ENCODE measurements around the gene LAMA5. TPM values are rescaled to one million over a fixed set of nuclear protein-coding genes. Genes with fewer than 3 reads are reported as not detected.

LAMA5 gene
- polyA plus RNA-seq, 1 of the 3 experiments (the other 2 are of a cell fraction), result 27.2 TPM

DNA sequence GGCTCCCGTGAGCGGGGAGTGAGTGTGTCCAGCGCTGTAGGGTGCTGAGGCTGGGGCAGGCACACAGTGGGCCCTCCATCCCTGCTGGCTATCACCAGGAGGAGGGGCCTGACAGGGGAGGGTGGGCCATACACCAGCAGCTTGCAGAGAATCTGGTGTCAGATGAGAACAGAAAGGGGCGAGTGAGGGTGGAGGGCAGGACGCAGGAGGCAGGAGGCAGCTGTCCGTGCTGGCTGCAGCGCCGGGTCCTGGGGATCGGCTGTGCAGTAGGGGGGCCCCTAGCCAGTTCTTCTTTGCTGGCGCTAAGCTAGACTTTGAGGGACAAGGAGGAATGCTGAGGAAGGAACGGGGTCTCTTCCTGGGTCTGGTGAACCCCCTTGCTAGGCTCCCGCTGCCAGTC is 41.5 kb upstream of the LAMA5 start (continued):
- TF ChIP-seq YY1 (IDR thresholded peaks at IDR 0.05; ENCODE audit: low read depth), result no peak
- TF ChIP-seq TEAD4 (IDR thresholded peaks at IDR 0.05; ENCODE audit: borderline replicate concordance, insufficient read depth), result no peak
- TF ChIP-seq, protein P1, sequence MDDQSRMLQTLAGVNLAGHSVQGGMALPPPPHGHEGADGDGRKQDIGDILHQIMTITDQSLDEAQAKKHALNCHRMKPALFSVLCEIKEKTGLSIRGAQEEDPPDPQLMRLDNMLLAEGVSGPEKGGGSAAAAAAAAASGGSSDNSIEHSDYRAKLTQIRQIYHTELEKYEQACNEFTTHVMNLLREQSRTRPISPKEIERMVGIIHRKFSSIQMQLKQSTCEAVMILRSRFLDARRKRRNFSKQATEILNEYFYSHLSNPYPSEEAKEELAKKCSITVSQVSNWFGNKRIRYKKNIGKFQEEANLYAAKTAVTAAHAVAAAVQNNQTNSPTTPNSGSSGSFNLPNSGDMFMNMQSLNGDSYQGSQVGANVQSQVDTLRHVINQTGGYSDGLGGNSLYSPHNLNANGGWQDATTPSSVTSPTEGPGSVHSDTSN (IDR thresholded peaks at IDR 0.05), result no peak
- TF ChIP-seq FOSL2 (IDR thresholded peaks at IDR 0.05; ENCODE audit: borderline replicate concordance, low read depth), result no peak
- no peak for TF ChIP-seq SIN3A (IDR thresholded peaks at IDR 0.05; ENCODE audit: borderline replicate concordance, low read depth, low read length)

DNA sequence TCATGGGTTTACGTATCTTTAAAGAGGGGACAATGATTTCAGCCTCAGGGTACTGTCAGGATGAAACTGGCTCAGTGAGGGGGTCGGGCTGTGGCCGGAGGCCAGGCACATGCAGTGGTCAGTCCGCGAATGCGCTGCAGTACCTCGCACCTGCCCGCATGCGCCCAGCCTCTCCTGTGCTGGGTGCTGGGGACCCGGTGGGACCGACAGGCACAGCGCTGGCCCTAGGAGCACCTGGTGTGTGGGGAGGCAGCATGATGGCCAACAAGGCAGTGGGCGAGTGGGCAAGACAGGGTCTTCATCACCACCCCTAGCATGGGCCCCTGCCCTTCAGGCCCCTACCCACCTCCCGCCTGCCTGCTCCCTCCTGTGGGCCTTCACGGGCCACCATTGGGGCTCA is 40.9 kb upstream of the LAMA5 start:
- Histone ChIP-seq H3K9me2 (no peaks in the 10 kb centered on the region), H3K79me2 (ENCODE audit: insufficient read depth) (peaks cover 10% of the 10 kb centered on the region; the same call in 1 of the 2 replicates), H3K4me2 (no peak overlapping the region), H3K36me3 (replicated peaks in 1 of 2; ENCODE audit: control insufficient read depth in 1 of 2, insufficient read depth in 2 of 2, low read length in 1 of 2) (no peaks in the 10 kb centered on the region), H3K4me1 (ENCODE audit: control insufficient read depth in 1 of 2, insufficient read depth in 2 of 2, low read depth in 1 of 2, low read length in 1 of 2) (peaks cover 0 to 57% of the 10 kb centered on the region in 2 experiments; a peak in 1 of 4 replicates), H2AFZ (ENCODE audit: low read depth) (no peak overlapping the region), H4K20me1 (ENCODE audit: insufficient read depth) (peaks cover 5% of the 10 kb centered on the region; the same call in 1 of the 2 replicates), H3K27ac (ENCODE audit: low read depth in 2 of 2, low read length in 1 of 2) (no peak overlapping the region), H3K9me3 (no peaks in the 10 kb centered on the region), H3K4me3 (ENCODE audit: low read depth in 2 of 2, low read length in 1 of 2) (no peak overlapping the region), H3F3A (replicated peaks; ENCODE audit: insufficient read depth) (no peaks in the 10 kb centered on the region), H3K27me3 (ENCODE audit: insufficient read depth) (no peaks in the 10 kb centered on the region), H3K9ac (no peak overlapping the region)
- CTCF ChIA-PET, result interaction anchor here (0.6 to 4.2 kb wide), 5 partner anchors 87 to 384 kb away, joined by 3 to 65 read pairs (median 22); no protein-coding TSS in a partner anchor
- 92% methylated on average over 2 of the region's 15 CpGs for WGBS (ENCODE audit: low lambda C conversion rate)
- POLR2A ChIA-PET, result no interaction called here
- no peak for DNase-seq
- TF ChIP-seq NRF1 (IDR thresholded peaks at IDR 0.05; ENCODE audit: low read depth, low read length) (no peak), RFX5 (IDR thresholded peaks at IDR 0.05; ENCODE audit: low read length) (no peak), GABPA (IDR thresholded peaks at IDR 0.05; ENCODE audit: low read depth) (no peak), RCOR1 (IDR thresholded peaks at IDR 0.05; ENCODE audit: low read length) (no peak), POLR2AphosphoS5 (IDR thresholded peaks at IDR 0.05; ENCODE audit: low read depth, low read length) (no peak), EP300 (IDR thresholded peaks at IDR 0.05; ENCODE audit: borderline replicate concordance in 1 of 2, low read depth in 1 of 2, low read length in 1 of 2) (no peak), SIN3A (IDR thresholded peaks at IDR 0.05; ENCODE audit: borderline replicate concordance, low read depth, low read length) (no peak), GATA2 (CRISPR knock-in tag; IDR thresholded peaks at IDR 0.05) (no peak), SMC3 (IDR thresholded peaks at IDR 0.05; ENCODE audit: low read depth, low read length) (no peak), MXI1 (IDR thresholded peaks at IDR 0.05; ENCODE audit: low read depth, low read length) (no peak), TAF1 (IDR thresholded peaks at IDR 0.05; ENCODE audit: borderline replicate concordance, low read depth, low read length) (no peak), CHD2 (IDR thresholded peaks at IDR 0.05; ENCODE audit: low read length, partially characterized antibody) (no peak), FOXM1 (IDR thresholded peaks at IDR 0.05; ENCODE audit: low read depth) (no peak)
- TF ChIP-seq, protein P2, sequence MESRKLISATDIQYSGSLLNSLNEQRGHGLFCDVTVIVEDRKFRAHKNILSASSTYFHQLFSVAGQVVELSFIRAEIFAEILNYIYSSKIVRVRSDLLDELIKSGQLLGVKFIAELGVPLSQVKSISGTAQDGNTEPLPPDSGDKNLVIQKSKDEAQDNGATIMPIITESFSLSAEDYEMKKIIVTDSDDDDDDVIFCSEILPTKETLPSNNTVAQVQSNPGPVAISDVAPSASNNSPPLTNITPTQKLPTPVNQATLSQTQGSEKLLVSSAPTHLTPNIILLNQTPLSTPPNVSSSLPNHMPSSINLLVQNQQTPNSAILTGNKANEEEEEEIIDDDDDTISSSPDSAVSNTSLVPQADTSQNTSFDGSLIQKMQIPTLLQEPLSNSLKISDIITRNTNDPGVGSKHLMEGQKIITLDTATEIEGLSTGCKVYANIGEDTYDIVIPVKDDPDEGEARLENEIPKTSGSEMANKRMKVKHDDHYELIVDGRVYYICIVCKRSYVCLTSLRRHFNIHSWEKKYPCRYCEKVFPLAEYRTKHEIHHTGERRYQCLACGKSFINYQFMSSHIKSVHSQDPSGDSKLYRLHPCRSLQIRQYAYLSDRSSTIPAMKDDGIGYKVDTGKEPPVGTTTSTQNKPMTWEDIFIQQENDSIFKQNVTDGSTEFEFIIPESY (IDR thresholded peaks at IDR 0.05; ENCODE audit: borderline replicate concordance, low read depth), result no peak
